Stomach smooth muscle (tissue), 2 donors: ENCODE results near the gene SULF2.

ENCODE experiments used
- H3K27ac ChIP-seq: one replicate; pipeline ENCODE4 v1.7.0; 2013; ENCODE audit warnings: mild to moderate bottlenecking, low read length, inconsistent platforms
- H3K27me3 ChIP-seq, 2 donors: one replicate each; pipeline ENCODE4 v1.7.0; 2013; ENCODE audit warnings: low read length in 2 of 2; ENCODE audit not compliant: insufficient read depth in 2 of 2, control insufficient read depth in 1 of 2
- H3K36me3 ChIP-seq, 2 donors: one replicate each; pipeline ENCODE4 v1.7.0; 2013; ENCODE audit warnings: low read length in 2 of 2; ENCODE audit not compliant: control insufficient read depth in 2 of 2, insufficient read depth in 2 of 2
- H3K4me1 ChIP-seq: one replicate; pipeline ENCODE4 v1.7.0; 2013; ENCODE audit warnings: low read length; ENCODE audit not compliant: control insufficient read depth, insufficient read depth
- H3K4me3 ChIP-seq, 2 donors: one replicate each; pipeline ENCODE4 v1.7.0; 2013; ENCODE audit warnings: low read length in 2 of 2
- H3K9ac ChIP-seq, 2 donors: one replicate each; pipeline ENCODE4 v1.7.0; 2013; ENCODE audit warnings: low read length in 2 of 2, mild to moderate bottlenecking in 1 of 2
- H3K9me3 ChIP-seq, 2 donors: one replicate each; pipeline ENCODE4 v1.7.0; 2013; ENCODE audit warnings: low read length in 2 of 2; ENCODE audit not compliant: control insufficient read depth in 2 of 2
- donor health status: healthy.
- donor health status: Pancreatic carcinoma.

SULF2 gene

GRCh38 chr20:47708140-47708807, 77.0 kb downstream of the SULF2 start:
- no peaks in the 10 kb centered on the region for H3K27me3 ChIP-seq
- H3K4me3 ChIP-seq, result no peak overlapping the region
- no peak overlapping the region for H3K27ac ChIP-seq
- H3K4me1 ChIP-seq, result peaks cover 8% of the 10 kb centered on the region
- H3K9ac ChIP-seq, result no peak overlapping the region
- no peaks in the 10 kb centered on the region for H3K36me3 ChIP-seq
- H3K9me3 ChIP-seq, result no peaks in the 10 kb centered on the region

GRCh38 chr20:47706345-47706744, 78.9 kb downstream of the SULF2 start:
- no peaks in the 10 kb centered on the region for H3K27me3 ChIP-seq
- H3K4me3 ChIP-seq, result no peak overlapping the region
- no peaks in the 10 kb centered on the region for H3K9me3 ChIP-seq

GRCh38 chr20:47705497-47705856, 79.8 kb downstream of the SULF2 start:
- H3K27ac ChIP-seq, result no peak overlapping the region
- H3K4me1 ChIP-seq, result peaks cover 8% of the 10 kb centered on the region
- no peaks in the 10 kb centered on the region for H3K27me3 ChIP-seq
- H3K9me3 ChIP-seq, result no peaks in the 10 kb centered on the region
- H3K4me3 ChIP-seq, result no peak overlapping the region
- H3K9ac ChIP-seq, result no peak overlapping the region
- H3K36me3 ChIP-seq, result peaks cover 4 to 6% of the 10 kb centered on the region in 2 donors

More at GRCh38 chr20:47706345-47706744, 78.9 kb downstream of the SULF2 start:
- peaks cover 8% of the 10 kb centered on the region for H3K4me1 ChIP-seq
- H3K36me3 ChIP-seq, result peaks cover 3 to 4% of the 10 kb centered on the region in 2 donors
- H3K27ac ChIP-seq, result no peak overlapping the region
- H3K9ac ChIP-seq, result no peak overlapping the region

GRCh38 chr20:47704746-47705496, 80.4 kb downstream of the SULF2 start:
- no peak overlapping the region for H3K4me3 ChIP-seq
- peaks cover 8% of the 10 kb centered on the region for H3K4me1 ChIP-seq
- peaks cover 4 to 6% of the 10 kb centered on the region in 2 donors for H3K36me3 ChIP-seq
- H3K9ac ChIP-seq, result no peak overlapping the region
- H3K27ac ChIP-seq, result no peak overlapping the region
- no peaks in the 10 kb centered on the region for H3K9me3 ChIP-seq
- no peaks in the 10 kb centered on the region for H3K27me3 ChIP-seq

- Histone ChIP-seq H3K9me3 (no peaks in the 10 kb centered on the region), H3K27me3 (no peaks in the 10 kb centered on the region), H3K4me3 (no peak overlapping the region), H3K9ac (no peak overlapping the region), H3K4me1 (peaks cover 8% of the 10 kb centered on the region), H3K27ac (no peak overlapping the region), H3K36me3 (peaks cover 6 to 9% of the 10 kb centered on the region in 2 donors)
Observed at GRCh38 chr20:47703748-47704147, 81.5 kb downstream of the SULF2 start.

GRCh38 chr20:47701612-47702011, 83.7 kb downstream of the SULF2 start:
- H3K9me3 ChIP-seq, result no peaks in the 10 kb centered on the region
- no peak overlapping the region for H3K9ac ChIP-seq
- peaks cover 7 to 9% of the 10 kb centered on the region in 2 donors for H3K36me3 ChIP-seq
- H3K4me3 ChIP-seq, result no peak overlapping the region
- peaks cover 8% of the 10 kb centered on the region for H3K4me1 ChIP-seq
- no peak overlapping the region for H3K27ac ChIP-seq
- no peaks in the 10 kb centered on the region for H3K27me3 ChIP-seq

- H3K9ac ChIP-seq, result no peak overlapping the region
- no peak overlapping the region for H3K4me3 ChIP-seq
- no peaks in the 10 kb centered on the region for H3K27me3 ChIP-seq
- H3K36me3 ChIP-seq, result peaks cover 7 to 9% of the 10 kb centered on the region in 2 donors
- peaks cover 5% of the 10 kb centered on the region for H3K4me1 ChIP-seq
- no peak overlapping the region for H3K27ac ChIP-seq
- no peaks in the 10 kb centered on the region for H3K9me3 ChIP-seq
Observed at GRCh38 chr20:47700327-47700726, 85.0 kb downstream of the SULF2 start.

- H3K27ac ChIP-seq, result no peak overlapping the region
Observed at GRCh38 chr20:47699818-47700217, 85.5 kb downstream of the SULF2 start.

GRCh38 chr20:47698142-47698541, 87.1 kb downstream of the SULF2 start:
- H3K4me3 ChIP-seq, result no peak overlapping the region
- no peaks in the 10 kb centered on the region for H3K27me3 ChIP-seq
- no peaks in the 10 kb centered on the region for H3K9me3 ChIP-seq
- peaks cover 7 to 9% of the 10 kb centered on the region in 2 donors for H3K36me3 ChIP-seq
- H3K27ac ChIP-seq, result no peak overlapping the region
- H3K9ac ChIP-seq, result no peak overlapping the region
- H3K4me1 ChIP-seq, result peaks cover 4% of the 10 kb centered on the region

More at GRCh38 chr20:47699818-47700217, 85.5 kb downstream of the SULF2 start:
- Histone ChIP-seq H3K9me3 (no peaks in the 10 kb centered on the region), H3K36me3 (peaks cover 7 to 9% of the 10 kb centered on the region in 2 donors), H3K27me3 (no peaks in the 10 kb centered on the region), H3K4me3 (no peak overlapping the region), H3K4me1 (peaks cover 3% of the 10 kb centered on the region), H3K9ac (no peak overlapping the region)

- Histone ChIP-seq H3K27me3 (no peaks in the 10 kb centered on the region), H3K4me1 (peaks cover 4% of the 10 kb centered on the region), H3K27ac (no peak overlapping the region), H3K4me3 (no peak overlapping the region), H3K9ac (no peak overlapping the region), H3K36me3 (peaks cover 5 to 6% of the 10 kb centered on the region in 2 donors), H3K9me3 (peaks cover 4 to 7% of the 10 kb centered on the region in 2 donors)
Observed at GRCh38 chr20:47696856-47697255, 88.4 kb downstream of the SULF2 start.
